IPS-11a (cell line): ENCODE measurements around the gene ATAD5.
"Not testable (repeated sequence)": the region's sequence is repeated elsewhere in the genome, so short reads cannot be mapped to it uniquely, and the experiment has no call there.

ENCODE experiments used
- H3K4me3 ChIP-seq: one replicate; pipeline ENCODE4 v1.5.1; 2013; ENCODE audit warnings: low read depth, low read length, control low read depth

ATAD5 gene

GRCh38 chr17:30906101-30906911 is 74.5 kb downstream of the ATAD5 start, which contains the start of gene TEFM:
TSS of gene TEFM (minus strand) at chr17:30906238. CDS start at chr17:30906198, 40 bp downstream.
- peak within 1 kb of the TSS; percentile 91 for H3K4me3 ChIP-seq

- H3K4me3 ChIP-seq, result no peak overlapping the region
Measured at GRCh38 chr17:30908717-30909420, 77.1 kb downstream of the ATAD5 start.

- not testable (repeated sequence) for H3K4me3 ChIP-seq
Measured at GRCh38 chr17:30910151-30910550, 78.4 kb downstream of the ATAD5 start.

GRCh38 chr17:30913955-30914354 is 82.2 kb downstream of the ATAD5 start:
- no peak overlapping the region for H3K4me3 ChIP-seq

GRCh38 chr17:30915833-30916611 is 84.3 kb downstream of the ATAD5 start:
- H3K4me3 ChIP-seq, result no peak overlapping the region

GRCh38 chr17:30917050-30917449 is 85.3 kb downstream of the ATAD5 start:
- no peak overlapping the region for H3K4me3 ChIP-seq

GRCh38 chr17:30920282-30920681 is 88.5 kb downstream of the ATAD5 start:
- no peak overlapping the region for H3K4me3 ChIP-seq

GRCh38 chr17:30920683-30921543 is 89.1 kb downstream of the ATAD5 start:
- no peak overlapping the region for H3K4me3 ChIP-seq

- H3K4me3 ChIP-seq, result peak within 1 kb of the TSS; percentile 30
Measured at GRCh38 chr17:30921544-30922196, 89.9 kb downstream of the ATAD5 start, which contains the start of gene ADAP2. TSS of gene ADAP2 (plus strand) at chr17:30921945. CDS start at chr17:30922015, 70 bp downstream.

GRCh38 chr17:30922235-30923030 is 90.7 kb downstream of the ATAD5 start:
- H3K4me3 ChIP-seq, result peak overlapping the region; percentile 10

- no peak overlapping the region for H3K4me3 ChIP-seq
Measured at GRCh38 chr17:30924341-30924740, 92.6 kb downstream of the ATAD5 start.

- no peak overlapping the region for H3K4me3 ChIP-seq
Measured at GRCh38 chr17:30926516-30926915, 94.8 kb downstream of the ATAD5 start.

GRCh38 chr17:30927756-30928155 is 96.0 kb downstream of the ATAD5 start:
- H3K4me3 ChIP-seq, result no peak overlapping the region

- no peak overlapping the region for H3K4me3 ChIP-seq
Measured at GRCh38 chr17:30928584-30928983, 96.8 kb downstream of the ATAD5 start.

- no peak overlapping the region for H3K4me3 ChIP-seq
Measured at GRCh38 chr17:30929081-30929633, 97.4 kb downstream of the ATAD5 start.

- H3K4me3 ChIP-seq, result not testable (repeated sequence)
Measured at GRCh38 chr17:30929861-30930260, 98.1 kb downstream of the ATAD5 start.

GRCh38 chr17:30930495-30930894 is 98.7 kb downstream of the ATAD5 start:
- no peak overlapping the region for H3K4me3 ChIP-seq

- not testable (repeated sequence) for H3K4me3 ChIP-seq
Measured at GRCh38 chr17:30931582-30931981, 99.8 kb downstream of the ATAD5 start.

GRCh38 chr17:30933966-30934365 is 102.2 kb downstream of the ATAD5 start:
- no peak overlapping the region for H3K4me3 ChIP-seq
